B cell (primary cell): ENCODE measurements around the gene SNCA.

Source experiments
- CTCF ChIP-seq: fragments of 200-600 bp; IDR thresholded peaks from one replicate; pipeline ENCODE4 v1.8.0; 2022; ENCODE audit warnings: antibody characterized with exemption, mild to moderate bottlenecking
- EZH2 ChIP-seq: IDR thresholded peaks from 2 replicates; pipeline ENCODE4 v1.6.1; 2012; ENCODE audit warnings: borderline replicate concordance, low read depth, mild to moderate bottlenecking, moderate library complexity, low read length; ENCODE audit not compliant: insufficient read depth, poor library complexity, severe bottlenecking

- TF ChIP-seq EZH2 (no peak), CTCF (no peak)
These were observed 162.0 kb downstream of the SNCA start for GRCh38 chr4:89674876-89675459.
